Neural cell (in vitro differentiated cells): Measurements from ENCODE around the gene RILPL1. TPM values are rescaled to one million over a fixed set of nuclear protein-coding genes. Genes with fewer than 3 reads are reported as not detected.

Source experiments
- H2AFZ ChIP-seq: fragments of 200-600, 300-800 bp; sonication (generic), shearing (Covaris generic); 2 replicates; pipeline ENCODE4 v1.6.0; 2014; ENCODE audit warnings: low read depth, mild to moderate bottlenecking, antibody characterized with exemption, low read length, moderate library complexity
- H3F3A ChIP-seq: fragments of 200-600 bp; shearing (Covaris generic); 2 replicates; pipeline ENCODE4 v1.6.1; 2016; ENCODE audit warnings: mild to moderate bottlenecking, moderate library complexity, mixed read lengths, antibody characterized with exemption, low read length; ENCODE audit not compliant: insufficient read depth, poor library complexity, severe bottlenecking
- H3K27ac ChIP-seq: fragments of 200-600, 300-800 bp; sonication (generic), shearing (Covaris generic); 2 replicates; pipeline ENCODE4 v1.5.1; 2014; ENCODE audit warnings: mild to moderate bottlenecking, low read length, moderate library complexity
- H3K27me3 ChIP-seq: fragments of 300-800, 200-600 bp; sonication (generic), shearing (Covaris generic); 2 replicates; pipeline ENCODE4 v1.6.0; 2014; ENCODE audit warnings: mild to moderate bottlenecking, low read depth, low read length, moderate library complexity; ENCODE audit not compliant: insufficient read depth
- H3K36me3 ChIP-seq: fragments of 300-800, 200-600 bp; sonication (generic), shearing (Covaris generic); 2 replicates; pipeline ENCODE4 v1.5.1; 2014; ENCODE audit warnings: mild to moderate bottlenecking, antibody characterized with exemption, low read length, moderate library complexity; ENCODE audit not compliant: insufficient read depth
- H3K4me2 ChIP-seq: fragments of 300-800, 200-600 bp; sonication (generic), shearing (Covaris generic); 2 replicates; pipeline ENCODE4 v1.6.0; 2014; ENCODE audit warnings: mild to moderate bottlenecking, low read length
- H3K4me3 ChIP-seq: fragments of 300-800, 200-600 bp; sonication (generic), shearing (Covaris generic); 2 replicates; pipeline ENCODE4 v1.5.1; 2014; ENCODE audit warnings: mild to moderate bottlenecking, low read length, moderate library complexity
- H3K79me2 ChIP-seq: fragments of 200-600 bp; shearing (Covaris generic); replicated peaks from 2 replicates; pipeline ENCODE4 v1.6.0; 2014; ENCODE audit warnings: mild to moderate bottlenecking, low read length, moderate library complexity; ENCODE audit not compliant: insufficient read depth
- H3K9ac ChIP-seq: fragments of 300-800, 200-600 bp; sonication (generic), shearing (Covaris generic); 2 replicates; pipeline ENCODE4 v1.6.1; 2016; ENCODE audit warnings: mild to moderate bottlenecking, low read length, mixed read lengths
- H3K9me2 ChIP-seq: fragments of 200-600 bp; shearing (Covaris generic); 2 replicates; pipeline ENCODE4 v1.6.1; 2016; ENCODE audit warnings: mild to moderate bottlenecking, low read length, mixed read lengths; ENCODE audit not compliant: insufficient read depth
- H3K9me3 ChIP-seq: fragments of 200-600, 300-800 bp; sonication (generic), shearing (Covaris generic); 2 replicates; pipeline ENCODE4 v1.6.1; 2016; ENCODE audit warnings: mild to moderate bottlenecking, mixed run types, low read length, moderate library complexity, mixed read lengths
- H4K20me1 ChIP-seq: fragments of 200-600 bp; shearing (Covaris generic); 2 replicates; pipeline ENCODE4 v1.6.1; 2016; ENCODE audit warnings: mild to moderate bottlenecking, mixed run types; ENCODE audit not compliant: insufficient read depth
- CTCF ChIP-seq: fragments of 450-650 bp; IDR thresholded peaks from 2 replicates; pipeline ENCODE4 v1.5.1; 2014; ENCODE audit warnings: antibody characterized with exemption, mild to moderate bottlenecking, moderate library complexity; ENCODE audit not compliant: poor library complexity, severe bottlenecking
- EP300 ChIP-seq: fragments of 450-650 bp; conservative IDR thresholded peaks from 2 replicates; pipeline ENCODE4 v1.6.1; 2014; ENCODE audit warnings: antibody characterized with exemption, mild to moderate bottlenecking, moderate library complexity; ENCODE audit not compliant: poor library complexity, severe bottlenecking
- EZH2 ChIP-seq: fragments of 200-600, 300-800 bp; shearing (Covaris generic), sonication (generic); IDR thresholded peaks from 2 replicates; pipeline ENCODE4 v1.6.1; 2014; ENCODE audit warnings: antibody characterized with exemption, low read length, borderline replicate concordance, mild to moderate bottlenecking; ENCODE audit not compliant: insufficient read depth, poor library complexity, severe bottlenecking
- MXI1 ChIP-seq: fragments of 450-650 bp; conservative IDR thresholded peaks from 2 replicates; pipeline ENCODE4 v1.6.1; 2014; ENCODE audit warnings: antibody characterized with exemption, mild to moderate bottlenecking; ENCODE audit not compliant: poor library complexity, severe bottlenecking
- POLR2AphosphoS5 ChIP-seq: IDR thresholded peaks from 2 replicates; pipeline ENCODE4 v1.6.1; 2012
- RAD21 ChIP-seq: fragments of 450-650 bp; conservative IDR thresholded peaks from 2 replicates; pipeline ENCODE4 v1.6.1; 2014; ENCODE audit warnings: antibody characterized with exemption, mild to moderate bottlenecking, moderate library complexity
- REST ChIP-seq: IDR thresholded peaks from 2 replicates; pipeline ENCODE4 v1.6.1; 2012; ENCODE audit warnings: borderline replicate concordance
- SMC3 ChIP-seq: fragments of 450-650 bp; conservative IDR thresholded peaks from 2 replicates; pipeline ENCODE4 v1.6.1; 2014; ENCODE audit warnings: antibody characterized with exemption, mild to moderate bottlenecking, moderate library complexity; ENCODE audit not compliant: poor library complexity
- TAF1 ChIP-seq: IDR thresholded peaks from 2 replicates; pipeline ENCODE4 v1.6.1; 2012; ENCODE audit warnings: low read depth
- polyA plus RNA-seq: library from polyadenylated mRNA; depleted of rRNA; stranded (reverse); fragments of >200 nt; gene quantifications from 2 replicates; pipeline ENCODE4 v1.2.3, GENCODE V29; 2014

The RILPL1 gene
- polyA plus RNA-seq, 1 donor from 2014 or later = 1.4 TPM

GRCh38 chr12:123428591-123428990 lies 104.9 kb downstream of the RILPL1 start:
- Histone ChIP-seq H2AFZ (no peak overlapping the region), H3K4me2 (no peak overlapping the region), H3K9ac (no peak overlapping the region), H3F3A (no peaks in the 10 kb centered on the region), H3K79me2 (no peaks in the 10 kb centered on the region), H3K9me3 (no peaks in the 10 kb centered on the region), H3K36me3 (no peaks in the 10 kb centered on the region), H3K4me3 (no peak overlapping the region), H3K27me3 (no peaks in the 10 kb centered on the region), H4K20me1 (no peaks in the 10 kb centered on the region), H3K27ac (no peak overlapping the region), H3K9me2 (no peaks in the 10 kb centered on the region)
- TF ChIP-seq CTCF (no peak), REST (no peak), TAF1 (no peak)

GRCh38 chr12:123427036-123427769 lies 106.3 kb downstream of the RILPL1 start:
- no peak overlapping the region for H3K4me2 ChIP-seq
- no peak overlapping the region for H3K27ac ChIP-seq
- no peaks in the 10 kb centered on the region for H3K27me3 ChIP-seq

More at GRCh38 chr12:123427036-123427769, 106.3 kb downstream of the RILPL1 start:
- Histone ChIP-seq H3K36me3 (no peaks in the 10 kb centered on the region), H3K9me2 (no peaks in the 10 kb centered on the region), H3K4me3 (no peak overlapping the region), H3K9ac (no peak overlapping the region), H3F3A (no peaks in the 10 kb centered on the region), H3K9me3 (no peaks in the 10 kb centered on the region), H2AFZ (no peak overlapping the region), H3K79me2 (no peaks in the 10 kb centered on the region), H4K20me1 (no peaks in the 10 kb centered on the region)
- no peak for TF ChIP-seq EP300
- no peak for TF ChIP-seq EZH2
- no peak for TF ChIP-seq SMC3
- no peak for TF ChIP-seq POLR2AphosphoS5
- no peak for TF ChIP-seq REST
- TF ChIP-seq CTCF = no peak
- TF ChIP-seq TAF1 = no peak
- no peak for TF ChIP-seq RAD21
- no peak for TF ChIP-seq MXI1
